CD14-positive monocyte (primary cell): ENCODE measurements around the gene ID4. TPM values are rescaled to one million over a fixed set of nuclear protein-coding genes. Genes with fewer than 3 reads are reported as not detected.

Experiments
- DNase-seq, 3 donors: peaks; one replicate each; pipeline ENCODE4 v3.0.0-alpha.2; 2011 to 2022
- H2AFZ ChIP-seq: 2 replicates; pipeline ENCODE4 v1.6.0; 2012; ENCODE audit warnings: mild to moderate bottlenecking, low read depth, low read length, inconsistent platforms; ENCODE audit not compliant: insufficient read depth, poor library complexity, severe bottlenecking
- H3K27ac ChIP-seq, 2 donors: 1 replicate in 1 of 2; 2 replicates in 1 of 2; pipeline ENCODE4 v1.5.1; 2012 to 2013; ENCODE audit warnings: low read length in 2 of 2, control low read depth in 1 of 2, inconsistent platforms in 1 of 2, low read depth in 1 of 2, mild to moderate bottlenecking in 1 of 2
- H3K27me3 ChIP-seq, 2 donors: one replicate each; pipeline versions ENCODE4 v1.6.0 to v1.6.1; 2011 to 2013; ENCODE audit warnings: low read length in 2 of 2; ENCODE audit not compliant: control insufficient read depth in 2 of 2, insufficient read depth in 2 of 2
- H3K36me3 ChIP-seq, 2 donors: replicated peaks in 1 of 2; 1 replicate in 1 of 2; 2 replicates in 1 of 2; pipeline versions ENCODE4 v1.5.1 to v1.6.1; 2012 to 2013; ENCODE audit warnings: low read length in 2 of 2, control low read depth in 1 of 2, inconsistent platforms in 1 of 2, mild to moderate bottlenecking in 1 of 2; ENCODE audit not compliant: insufficient read depth in 2 of 2, control insufficient read depth in 1 of 2
- H3K4me1 ChIP-seq, 2 donors: 1 replicate in 1 of 2; 2 replicates in 1 of 2; pipeline versions ENCODE4 v1.5.1 to v1.6.1; 2012 to 2013; ENCODE audit warnings: low read length in 2 of 2, control low read depth in 1 of 2, inconsistent platforms in 1 of 2, mild to moderate bottlenecking in 1 of 2, moderate library complexity in 1 of 2; ENCODE audit not compliant: insufficient read depth in 2 of 2, control insufficient read depth in 1 of 2
- H3K4me2 ChIP-seq: replicated peaks from 2 replicates; pipeline ENCODE3; 2012; ENCODE audit warnings: low read length, moderate library complexity, mild to moderate bottlenecking; ENCODE audit not compliant: poor library complexity, severe bottlenecking; ENCODE audit errors: extremely low read depth
- H3K4me3 ChIP-seq, 3 experiments: fragments of 200-600 bp in 1 of 3; sonication (generic) in 1 of 3; replicated peaks in 1 of 3; 1 replicate in 2 of 3; 2 replicates in 1 of 3; pipeline ENCODE4 v1.5.1; 2011 to 2013; ENCODE audit warnings: low read length in 3 of 3, mild to moderate bottlenecking in 3 of 3, control low read depth in 2 of 3, low read depth in 2 of 3, inconsistent platforms in 1 of 3, moderate library complexity in 1 of 3
- H3K79me2 ChIP-seq: 2 replicates; pipeline ENCODE4 v1.6.0; 2012; ENCODE audit warnings: mild to moderate bottlenecking, control low read depth, inconsistent platforms, low read length, moderate library complexity; ENCODE audit not compliant: insufficient read depth
- H3K9ac ChIP-seq: 2 replicates; pipeline ENCODE4 v1.6.0; 2017; ENCODE audit warnings: low read length, mild to moderate bottlenecking; ENCODE audit not compliant: insufficient read depth, poor library complexity, severe bottlenecking
- H3K9me3 ChIP-seq, 2 donors: replicated peaks in 1 of 2; 1 replicate in 1 of 2; 2 replicates in 1 of 2; pipeline versions ENCODE4 v1.5.1 to v1.6.1; 2012 to 2013; ENCODE audit warnings: low read length in 2 of 2, control low read depth in 1 of 2; ENCODE audit not compliant: control insufficient read depth in 1 of 2, insufficient read depth in 1 of 2
- H4K20me1 ChIP-seq: 2 replicates; pipeline ENCODE4 v1.6.0; 2012; ENCODE audit warnings: mild to moderate bottlenecking, low read length, control low read depth, moderate library complexity; ENCODE audit not compliant: insufficient read depth
- H3K27ac Mint-ChIP-seq, 7 donors: one replicate each; pipeline ENCODE4 v1.8.0; 2020; ENCODE audit warnings: mild to moderate bottlenecking in 7 of 7, mixed read lengths in 7 of 7, moderate library complexity in 6 of 7, inconsistent platforms in 2 of 7
- H3K27me3 Mint-ChIP-seq, 3 donors: one replicate each; pipeline ENCODE4 v1.8.0; 2021 to 2022; ENCODE audit warnings: low read depth in 3 of 3, mild to moderate bottlenecking in 3 of 3, mixed read lengths in 3 of 3, moderate library complexity in 3 of 3, inconsistent platforms in 1 of 3
- H3K36me3 Mint-ChIP-seq, 2 donors: one replicate each; pipeline ENCODE4 v1.8.0; 2020; ENCODE audit warnings: mixed read lengths in 2 of 2, inconsistent platforms in 1 of 2, mild to moderate bottlenecking in 1 of 2
- H3K4me1 Mint-ChIP-seq: one replicate; pipeline ENCODE4 v1.8.0; 2020; ENCODE audit warnings: mild to moderate bottlenecking, mixed read lengths
- H3K4me3 Mint-ChIP-seq, 2 donors: one replicate each; pipeline ENCODE4 v1.8.0; 2020; ENCODE audit warnings: mild to moderate bottlenecking in 2 of 2, mixed read lengths in 2 of 2, moderate library complexity in 1 of 2
- H3K9me3 Mint-ChIP-seq, 7 donors: one replicate each; pipeline ENCODE4 v1.8.0; 2020 to 2022; ENCODE audit warnings: mixed read lengths in 7 of 7, mild to moderate bottlenecking in 6 of 7, moderate library complexity in 6 of 7, inconsistent platforms in 2 of 7
- WGBS: methylation state at CpG from one replicate; pipeline ENCODE4 v1.1.5; 2013; ENCODE audit warnings: missing lambda C conversion rate; ENCODE audit not compliant: insufficient coverage; 5-methylcytosine and 5-hydroxymethylcytosine counted together
- intact Hi-C, 2 donors: fragments of 100-400 bp; cut with micrococcal nuclease; formaldehyde crosslinking; loops; one replicate each; pipeline versions ENCODE4 v1.15.0 to v1.15.1; 2023
- polyA plus RNA-seq, 3 donors: library from polyadenylated mRNA; depleted of rRNA in 1 of 3; unstranded in 2 of 3; stranded (reverse) in 1 of 3; fragments of 300-500 nt in 2 of 3; fragments of >200 nt in 1 of 3; fragmentation: Illumina TruSeq in 2 of 3; gene quantifications; 1 replicate in 2 of 3; 2 replicates in 1 of 3; pipeline ENCODE4 v1.2.3, GENCODE V29; 2012 to 2021
- TF ChIP-seq, protein P1 (sequence below): fragments of 200-600 bp; IDR thresholded peaks from one replicate; pipeline ENCODE4 v1.8.0; 2022; ENCODE audit warnings: antibody characterized with exemption, mild to moderate bottlenecking

Gene ID4
- polyA plus RNA-seq, 3 donors, result not detected

- TF ChIP-seq, protein P1, sequence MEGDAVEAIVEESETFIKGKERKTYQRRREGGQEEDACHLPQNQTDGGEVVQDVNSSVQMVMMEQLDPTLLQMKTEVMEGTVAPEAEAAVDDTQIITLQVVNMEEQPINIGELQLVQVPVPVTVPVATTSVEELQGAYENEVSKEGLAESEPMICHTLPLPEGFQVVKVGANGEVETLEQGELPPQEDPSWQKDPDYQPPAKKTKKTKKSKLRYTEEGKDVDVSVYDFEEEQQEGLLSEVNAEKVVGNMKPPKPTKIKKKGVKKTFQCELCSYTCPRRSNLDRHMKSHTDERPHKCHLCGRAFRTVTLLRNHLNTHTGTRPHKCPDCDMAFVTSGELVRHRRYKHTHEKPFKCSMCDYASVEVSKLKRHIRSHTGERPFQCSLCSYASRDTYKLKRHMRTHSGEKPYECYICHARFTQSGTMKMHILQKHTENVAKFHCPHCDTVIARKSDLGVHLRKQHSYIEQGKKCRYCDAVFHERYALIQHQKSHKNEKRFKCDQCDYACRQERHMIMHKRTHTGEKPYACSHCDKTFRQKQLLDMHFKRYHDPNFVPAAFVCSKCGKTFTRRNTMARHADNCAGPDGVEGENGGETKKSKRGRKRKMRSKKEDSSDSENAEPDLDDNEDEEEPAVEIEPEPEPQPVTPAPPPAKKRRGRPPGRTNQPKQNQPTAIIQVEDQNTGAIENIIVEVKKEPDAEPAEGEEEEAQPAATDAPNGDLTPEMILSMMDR, result no peak
- no peak overlapping the region for H3K27ac ChIP-seq
- no peaks in the 10 kb centered on the region for H4K20me1 ChIP-seq
- H3K36me3 ChIP-seq, result no peaks in the 10 kb centered on the region
- no peak for DNase-seq
- no peak overlapping the region for H3K4me2 ChIP-seq
- Mint-ChIP-seq H3K36me3 (no peaks in the 10 kb centered on the region), H3K27ac (no peak overlapping the region), H3K9me3 (peaks cover 2 to 11% (median 4%) of the 10 kb centered on the region in 7 donors), H3K4me3 (no peak overlapping the region), H3K27me3 (peaks cover 2 to 9% (median 3%) of the 10 kb centered on the region in 3 donors), H3K4me1 (no peaks in the 10 kb centered on the region)
- 60% methylated on average over 4 of the region's 5 CpGs for WGBS
- no peaks in the 10 kb centered on the region for H3K27me3 ChIP-seq
- H3K9ac ChIP-seq, result no peak overlapping the region
- H3K9me3 ChIP-seq, result no peaks in the 10 kb centered on the region
- no peaks in the 10 kb centered on the region for H3K79me2 ChIP-seq
- H3K4me1 ChIP-seq, result no peaks in the 10 kb centered on the region
- intact Hi-C loops, result no loop called here
- H2AFZ ChIP-seq, result no peak overlapping the region
- no peak overlapping the region for H3K4me3 ChIP-seq
Observed at GRCh38 chr6:19827247-19827646, 9.9 kb upstream of the ID4 start.

- no peaks in the 10 kb centered on the region for H3K36me3 ChIP-seq
- intact Hi-C loops, result no loop called here
- no peak overlapping the region for H3K9ac ChIP-seq
- H3K27ac Mint-ChIP-seq, result no peak overlapping the region
- no peak overlapping the region for H3K27ac ChIP-seq
- no peak for DNase-seq
- no peak overlapping the region for H3K4me3 Mint-ChIP-seq
- no peaks in the 10 kb centered on the region for H4K20me1 ChIP-seq
- no CpG with 5 or more reads among the region's 1 CpG for WGBS
- H3K9me3 Mint-ChIP-seq, result peaks cover 2 to 11% (median 4%) of the 10 kb centered on the region in 7 donors
- H3K4me1 ChIP-seq, result no peaks in the 10 kb centered on the region
- no peak overlapping the region for H3K4me3 ChIP-seq
- no peak overlapping the region for H3K4me2 ChIP-seq
- H3K79me2 ChIP-seq, result no peaks in the 10 kb centered on the region
- H2AFZ ChIP-seq, result no peak overlapping the region
- H3K9me3 ChIP-seq, result no peaks in the 10 kb centered on the region
- no peaks in the 10 kb centered on the region for H3K36me3 Mint-ChIP-seq
- peaks cover 0 to 3% of the 10 kb centered on the region in 2 donors for H3K27me3 ChIP-seq
- no peaks in the 10 kb centered on the region for H3K4me1 Mint-ChIP-seq
- TF ChIP-seq, protein P1, result no peak
- H3K27me3 Mint-ChIP-seq, result peaks cover 2 to 9% (median 5%) of the 10 kb centered on the region in 3 donors
Observed at GRCh38 chr6:19827903-19828302, 9.3 kb upstream of the ID4 start.
